Neural progenitor cell (in vitro differentiated cells): ENCODE results near the gene CHRNE. TPM values are rescaled to one million over a fixed set of nuclear protein-coding genes. Genes with fewer than 3 reads are reported as not detected.
A peak's percentile ranks its signal among the peaks of the same experiment; 100 is the strongest.

Source experiments
- DNase-seq: peaks from one replicate; pipeline ENCODE4 v3.0.0-alpha.2; 2016; ENCODE audit warnings: low spot score
- H2AFZ ChIP-seq: fragments of 200-600 bp; sonication (generic); replicated peaks from 2 replicates; pipeline ENCODE4 v1.6.1; 2016; ENCODE audit warnings: antibody characterized with exemption
- H3F3A ChIP-seq: fragments of 200-600 bp; sonication (generic); 2 replicates; pipeline ENCODE4 v1.6.1; 2016; ENCODE audit warnings: antibody characterized with exemption, low read depth
- H3K27ac ChIP-seq: fragments of 200-600 bp; sonication (generic); 2 replicates; pipeline ENCODE4 v1.5.1; 2016; ENCODE audit warnings: mild to moderate bottlenecking
- H3K27me3 ChIP-seq: fragments of 200-600 bp; sonication (generic); 2 replicates; pipeline ENCODE4 v1.6.1; 2016; ENCODE audit warnings: mild to moderate bottlenecking, moderate library complexity
- H3K36me3 ChIP-seq: fragments of 200-600 bp; sonication (generic); 2 replicates; pipeline ENCODE4 v1.5.1; 2016
- H3K4me1 ChIP-seq: fragments of 200-600 bp; sonication (generic); 2 replicates; pipeline ENCODE4 v1.6.1; 2016; ENCODE audit warnings: mixed run types
- H3K4me2 ChIP-seq: fragments of 200-600 bp; sonication (generic); 2 replicates; pipeline ENCODE4 v1.6.1; 2016
- H3K4me3 ChIP-seq: fragments of 200-600 bp; sonication (generic); 2 replicates; pipeline ENCODE4 v1.5.1; 2016
- H3K79me2 ChIP-seq: fragments of 200-600 bp; sonication (generic); 2 replicates; pipeline ENCODE4 v1.6.1; 2016; ENCODE audit warnings: low read depth
- H3K9ac ChIP-seq: fragments of 200-600 bp; sonication (generic); 2 replicates; pipeline ENCODE4 v1.6.1; 2016
- H3K9me3 ChIP-seq: fragments of 200-600 bp; sonication (generic); 2 replicates; pipeline ENCODE4 v1.5.1; 2016; ENCODE audit warnings: low read depth
- H4K20me1 ChIP-seq: fragments of 200-600 bp; sonication (generic); 2 replicates; pipeline ENCODE4 v1.6.1; 2016; ENCODE audit warnings: low read depth
- H3K27ac Mint-ChIP-seq: 3 replicates; pipeline ENCODE4 v1.8.0; 2021; ENCODE audit warnings: mixed read lengths
- H3K27me3 Mint-ChIP-seq: 2 replicates; pipeline ENCODE4 v1.8.0; 2022; ENCODE audit warnings: low read depth, mild to moderate bottlenecking, inconsistent platforms, moderate library complexity, mixed read lengths; ENCODE audit not compliant: insufficient read depth
- H3K36me3 Mint-ChIP-seq: 3 replicates; pipeline ENCODE4 v1.8.0; 2021; ENCODE audit warnings: mixed read lengths
- H3K4me1 Mint-ChIP-seq: 3 replicates; pipeline ENCODE4 v1.8.0; 2021; ENCODE audit warnings: mixed read lengths
- H3K4me3 Mint-ChIP-seq: 3 replicates; pipeline ENCODE4 v1.8.0; 2021; ENCODE audit warnings: mild to moderate bottlenecking, moderate library complexity, mixed read lengths
- H3K9me3 Mint-ChIP-seq: 3 replicates; pipeline ENCODE4 v1.8.0; 2020; ENCODE audit warnings: mixed read lengths
- EZH2 ChIP-seq: fragments of 200-600 bp; sonication (generic); IDR thresholded peaks from 2 replicates; pipeline ENCODE4 v1.6.1; 2017; ENCODE audit warnings: antibody characterized with exemption, mild to moderate bottlenecking, moderate library complexity
- EZH2phosphoT487 ChIP-seq: fragments of 200-600 bp; sonication (generic); IDR thresholded peaks from 2 replicates; pipeline ENCODE4 v1.6.1; 2017; ENCODE audit warnings: antibody characterized with exemption
- total RNA-seq: library from RNA; depleted of rRNA; stranded (reverse); fragments of >200 nt; gene quantifications from 2 replicates; pipeline ENCODE4 v1.2.3, GENCODE V29; 2015; ENCODE audit warnings: low replicate concordance
- TF ChIP-seq, protein P1 (sequence below): fragments of 200-600 bp; sonication (generic); IDR thresholded peaks from 2 replicates; pipeline ENCODE4 v1.5.1; 2017; ENCODE audit warnings: antibody characterized with exemption, mild to moderate bottlenecking

Gene CHRNE
- total RNA-seq, 1 donor from 2014 or later: not detected

DNA sequence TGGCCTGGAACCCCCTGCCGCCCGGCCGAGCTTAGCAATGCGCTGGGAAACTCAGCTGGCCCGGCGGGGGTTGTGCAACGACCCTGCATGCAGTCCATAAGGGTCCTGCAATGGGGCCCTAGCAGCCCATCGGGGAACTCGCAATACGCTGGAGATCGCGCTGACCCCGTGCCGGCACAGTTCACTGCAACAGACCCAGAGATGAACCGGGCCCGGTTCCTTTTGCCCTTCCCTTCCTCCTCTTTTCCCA is 36.6 kb upstream of the CHRNE start:
- Histone ChIP-seq H3K9ac (peak overlapping the region; percentile 96), H3K27me3 (no peaks in the 10 kb centered on the region), H2AFZ (peak overlapping the region; percentile 77), H3K4me3 (peak overlapping the region; percentile 78), H3K4me1 (peaks cover 16% of the 10 kb centered on the region), H3K27ac (peak overlapping the region; percentile 89), H3K9me3 (no peaks in the 10 kb centered on the region), H3K79me2 (peaks cover 60% of the 10 kb centered on the region), H3K36me3 (no peaks in the 10 kb centered on the region), H3K4me2 (peak overlapping the region; percentile 100), H3F3A (peaks cover 48% of the 10 kb centered on the region), H4K20me1 (peaks cover 30% of the 10 kb centered on the region)
- H3K4me3 Mint-ChIP-seq: peak overlapping the region; percentile 96
- TF ChIP-seq EZH2: no peak
- no peak for TF ChIP-seq EZH2phosphoT487
- TF ChIP-seq, protein P1, sequence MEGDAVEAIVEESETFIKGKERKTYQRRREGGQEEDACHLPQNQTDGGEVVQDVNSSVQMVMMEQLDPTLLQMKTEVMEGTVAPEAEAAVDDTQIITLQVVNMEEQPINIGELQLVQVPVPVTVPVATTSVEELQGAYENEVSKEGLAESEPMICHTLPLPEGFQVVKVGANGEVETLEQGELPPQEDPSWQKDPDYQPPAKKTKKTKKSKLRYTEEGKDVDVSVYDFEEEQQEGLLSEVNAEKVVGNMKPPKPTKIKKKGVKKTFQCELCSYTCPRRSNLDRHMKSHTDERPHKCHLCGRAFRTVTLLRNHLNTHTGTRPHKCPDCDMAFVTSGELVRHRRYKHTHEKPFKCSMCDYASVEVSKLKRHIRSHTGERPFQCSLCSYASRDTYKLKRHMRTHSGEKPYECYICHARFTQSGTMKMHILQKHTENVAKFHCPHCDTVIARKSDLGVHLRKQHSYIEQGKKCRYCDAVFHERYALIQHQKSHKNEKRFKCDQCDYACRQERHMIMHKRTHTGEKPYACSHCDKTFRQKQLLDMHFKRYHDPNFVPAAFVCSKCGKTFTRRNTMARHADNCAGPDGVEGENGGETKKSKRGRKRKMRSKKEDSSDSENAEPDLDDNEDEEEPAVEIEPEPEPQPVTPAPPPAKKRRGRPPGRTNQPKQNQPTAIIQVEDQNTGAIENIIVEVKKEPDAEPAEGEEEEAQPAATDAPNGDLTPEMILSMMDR: no peak
- peaks cover 5% of the 10 kb centered on the region for H3K27me3 Mint-ChIP-seq
- peak overlapping the region; percentile 97 for H3K27ac Mint-ChIP-seq
- peaks cover 20% of the 10 kb centered on the region for H3K36me3 Mint-ChIP-seq
- H3K4me1 Mint-ChIP-seq: peaks cover 25% of the 10 kb centered on the region
- no peaks in the 10 kb centered on the region for H3K9me3 Mint-ChIP-seq
- no peak for DNase-seq

DNA sequence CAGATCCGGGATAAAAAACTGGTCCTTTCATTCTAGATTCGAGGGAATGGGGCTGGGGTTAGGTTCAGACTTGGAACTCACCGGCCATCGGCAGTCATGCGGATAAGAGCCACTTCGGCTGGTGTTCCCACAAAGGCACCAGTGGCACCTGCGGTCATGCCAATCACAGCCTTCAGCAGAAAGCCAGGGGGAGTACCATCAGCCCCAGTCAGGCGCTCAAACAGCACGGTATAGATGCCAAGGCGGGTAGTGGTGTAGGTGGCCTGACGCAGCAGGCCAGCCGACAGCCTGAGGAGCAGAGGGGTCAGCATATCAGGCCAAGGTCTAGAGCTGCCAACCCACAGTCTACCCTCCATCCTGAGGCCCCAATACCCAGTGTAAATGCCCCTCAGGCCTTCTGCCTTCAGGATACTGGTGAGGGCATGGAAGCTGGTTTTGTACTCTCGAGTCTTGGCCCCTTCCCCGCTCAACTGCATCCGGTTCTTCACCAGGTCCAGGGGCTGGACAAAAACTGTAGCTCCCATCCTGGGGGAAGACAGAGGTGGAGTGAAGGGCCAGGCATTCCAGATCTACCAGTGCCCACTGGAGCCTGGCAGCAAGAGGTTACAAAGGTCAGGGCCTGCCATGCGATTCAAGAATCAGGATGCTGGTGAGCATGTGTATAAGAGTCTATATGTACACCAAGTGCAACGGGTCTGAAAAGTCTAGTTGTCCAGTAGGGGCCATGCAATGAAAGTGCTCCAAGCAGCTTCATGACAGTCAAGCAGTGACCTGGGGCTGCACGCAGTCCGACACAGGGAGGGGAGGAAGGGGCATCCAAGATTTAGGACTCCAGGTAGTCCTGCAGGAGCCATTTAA is 36.0 kb upstream of the CHRNE start:
- Histone ChIP-seq H3K9ac (peak overlapping the region; percentile 96), H3K9me3 (no peaks in the 10 kb centered on the region), H3K4me3 (peak overlapping the region; percentile 78), H2AFZ (peak overlapping the region; percentile 77), H4K20me1 (peaks cover 30% of the 10 kb centered on the region), H3F3A (peaks cover 43% of the 10 kb centered on the region), H3K4me1 (peaks cover 16% of the 10 kb centered on the region), H3K36me3 (no peaks in the 10 kb centered on the region), H3K79me2 (peaks cover 56% of the 10 kb centered on the region), H3K4me2 (peak overlapping the region; percentile 100), H3K27me3 (no peaks in the 10 kb centered on the region), H3K27ac (peak overlapping the region; percentile 89)
- no peak for TF ChIP-seq EZH2phosphoT487
- no peak for TF ChIP-seq EZH2
- TF ChIP-seq, protein P1: no peak
- DNase-seq: no peak
- peak overlapping the region; percentile 96 for H3K4me3 Mint-ChIP-seq
- no peaks in the 10 kb centered on the region for H3K9me3 Mint-ChIP-seq
- peak overlapping the region; percentile 97 for H3K27ac Mint-ChIP-seq
- H3K4me1 Mint-ChIP-seq: peaks cover 25% of the 10 kb centered on the region
- H3K27me3 Mint-ChIP-seq: peaks cover 2% of the 10 kb centered on the region
- peaks cover 17% of the 10 kb centered on the region for H3K36me3 Mint-ChIP-seq

DNA sequence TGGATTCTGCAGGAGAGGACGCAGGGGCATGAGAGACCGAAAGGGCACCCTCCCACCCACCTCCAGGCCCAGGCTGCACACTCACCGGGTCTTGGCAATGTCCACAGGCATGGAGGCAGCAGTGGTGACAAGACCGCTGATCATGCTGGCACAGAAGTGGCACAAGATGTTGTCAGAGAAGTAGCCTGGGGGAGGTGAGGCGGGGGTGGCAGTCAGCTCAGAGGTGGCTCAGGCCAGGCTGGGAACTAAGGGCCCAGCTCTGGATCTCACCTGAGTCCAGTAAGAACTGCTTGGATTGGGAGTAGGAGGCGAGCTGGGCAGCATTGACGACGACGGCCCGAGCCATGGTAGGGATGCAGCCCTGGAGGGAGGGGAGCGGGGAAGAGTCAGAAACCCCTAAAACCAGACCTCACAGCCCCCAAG is 35.2 kb upstream of the CHRNE start:
- Histone ChIP-seq H3K4me3 (no peak overlapping the region), H3K4me2 (no peak overlapping the region), H4K20me1 (peaks cover 29% of the 10 kb centered on the region), H3K9me3 (no peaks in the 10 kb centered on the region), H3K27me3 (no peaks in the 10 kb centered on the region), H3K9ac (no peak overlapping the region), H3K79me2 (peaks cover 49% of the 10 kb centered on the region), H3K27ac (no peak overlapping the region), H3K36me3 (no peaks in the 10 kb centered on the region), H3K4me1 (peaks cover 16% of the 10 kb centered on the region), H2AFZ (no peak overlapping the region), H3F3A (peaks cover 36% of the 10 kb centered on the region)
- Mint-ChIP-seq H3K4me3 (peak overlapping the region; percentile 96), H3K27ac (peak overlapping the region; percentile 78), H3K27me3 (peaks cover 5% of the 10 kb centered on the region), H3K36me3 (peaks cover 17% of the 10 kb centered on the region), H3K9me3 (no peaks in the 10 kb centered on the region), H3K4me1 (peaks cover 27% of the 10 kb centered on the region)
- DNase-seq: no peak
- TF ChIP-seq, protein P1: no peak
- TF ChIP-seq EZH2phosphoT487: no peak
- TF ChIP-seq EZH2: no peak
